Measurements from ENCODE around the gene PPIP5K2. TPM values are rescaled to one million over a fixed set of nuclear protein-coding genes. Genes with fewer than 3 reads are reported as not detected.
A peak's percentile ranks its signal among the peaks of the same experiment; 100 is the strongest.
"Not testable (repeated sequence)": the region's sequence is repeated elsewhere in the genome, so short reads cannot be mapped to it uniquely, and the experiment has no call there.

Gene PPIP5K2
- total RNA-seq, 1 donor from 2014 or later: 49.4 TPM

GRCh38 chr5:103177543-103177942 is 57.4 kb downstream of the PPIP5K2 start:
- intact Hi-C loops (cut with DNase I): no loop called here
- ATAC-seq: no peak
- DNase-seq (ENCODE audit: missing footprints): no peak

GRCh38 chr5:103178167-103178566 is 58.1 kb downstream of the PPIP5K2 start:
- ATAC-seq (no peak), DNase-seq (ENCODE audit: missing footprints) (no peak)
- intact Hi-C loops (cut with DNase I): no loop called here

DNA sequence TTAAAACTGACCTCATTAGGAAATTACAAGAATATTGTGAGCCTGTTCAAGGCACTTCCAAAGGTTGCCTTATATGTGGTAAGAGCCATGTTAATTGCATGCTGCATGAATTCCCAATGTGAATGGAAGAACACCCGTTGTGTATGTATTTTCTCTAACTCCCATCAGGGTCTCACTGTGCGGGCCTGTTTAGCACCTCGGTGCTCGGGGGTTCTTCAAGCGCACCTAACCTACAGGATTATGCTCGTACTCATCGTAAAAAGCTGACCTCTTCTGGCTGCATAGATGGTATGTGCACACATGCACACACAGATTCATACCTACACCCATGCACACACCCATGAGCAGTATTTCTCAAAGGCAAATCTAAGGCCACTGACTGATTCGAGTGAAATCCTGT is 66.1 kb downstream of the PPIP5K2 start:
- no peak for ATAC-seq
- intact Hi-C loops (cut with DNase I): no loop called here
- no peak for DNase-seq (ENCODE audit: missing footprints)

DNA sequence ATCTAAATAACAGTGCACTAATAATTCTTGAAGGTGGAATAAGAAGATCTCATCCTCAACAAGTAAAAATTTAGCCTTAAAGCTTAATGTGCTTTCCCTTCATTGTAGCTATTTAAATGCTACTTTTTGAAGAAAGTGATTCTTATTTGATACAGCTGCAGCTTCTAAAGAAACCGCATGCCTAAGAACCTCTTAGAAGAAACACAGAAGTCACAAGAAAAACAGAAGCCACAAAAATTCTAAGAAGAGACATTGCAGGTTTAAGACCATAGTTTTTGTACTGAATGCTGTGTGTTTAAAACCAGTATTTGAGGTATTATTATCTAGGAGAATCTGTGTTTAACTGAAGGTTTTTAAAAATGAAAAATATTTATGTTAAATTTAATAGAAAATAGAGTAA is 68.3 kb downstream of the PPIP5K2 start:
- intact Hi-C loops (cut with DNase I): no loop called here
- ATAC-seq (no peak), DNase-seq (ENCODE audit: missing footprints) (no peak)

- no peak for ATAC-seq
- intact Hi-C loops (cut with DNase I): no loop called here
- DNase-seq (ENCODE audit: missing footprints): no peak
Observed at GRCh38 chr5:103203226-103203625, 83.1 kb downstream of the PPIP5K2 start.

DNA sequence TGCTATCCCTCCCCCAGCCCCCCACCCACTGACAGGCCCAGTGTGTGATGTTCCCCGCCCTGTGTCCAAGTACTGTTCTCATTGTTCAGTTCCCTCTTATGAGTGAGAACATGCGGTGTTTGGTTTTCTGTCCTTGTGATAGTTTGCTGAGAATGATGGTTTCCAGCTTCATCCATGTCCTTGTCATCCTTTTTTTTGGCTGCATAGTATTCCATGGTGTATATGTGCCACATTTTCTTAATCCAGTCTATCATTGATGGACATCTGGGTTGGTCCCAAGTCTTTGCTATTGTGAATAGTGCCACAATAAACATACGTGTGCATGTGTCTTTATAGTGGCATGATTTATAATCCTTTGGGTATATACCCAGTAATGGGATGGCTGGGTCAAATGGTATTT is 84.9 kb downstream of the PPIP5K2 start:
- ATAC-seq; DNase-seq (ENCODE audit: missing footprints); intact Hi-C loops (cut with DNase I): not testable (repeated sequence)

DNA sequence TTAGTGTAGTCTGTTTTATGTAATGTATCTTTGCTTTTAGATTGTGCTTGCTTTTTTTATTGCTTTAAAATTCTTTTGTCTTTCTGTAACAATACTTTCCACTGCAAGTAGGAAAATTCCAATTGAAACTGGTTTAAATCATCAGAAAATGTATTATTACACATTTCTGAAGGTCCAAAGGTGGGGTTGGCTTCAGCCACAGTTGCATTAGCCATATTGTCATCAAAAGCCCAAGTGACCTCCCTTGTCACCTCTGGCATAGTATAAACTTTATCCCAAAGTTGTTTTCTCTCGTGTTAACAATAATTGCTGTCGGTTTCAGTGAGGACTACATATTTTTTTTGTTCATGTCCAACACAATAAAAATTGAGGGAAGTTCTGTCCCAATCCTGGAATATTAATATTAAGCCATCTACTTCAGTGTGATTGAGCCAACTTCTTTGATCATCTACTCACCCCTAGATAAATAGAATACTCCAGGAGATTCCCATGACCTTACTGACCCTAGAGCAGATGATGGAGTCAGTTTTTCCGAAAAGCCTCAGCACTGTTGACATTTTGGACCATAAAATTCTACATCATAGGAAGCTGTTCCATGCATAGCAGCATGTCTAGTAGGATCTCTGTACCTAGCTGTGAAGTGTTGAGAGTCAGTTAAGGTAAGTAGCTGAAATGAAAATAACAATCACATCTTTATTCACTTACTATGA is 86.0 kb downstream of the PPIP5K2 start:
- no peak for ATAC-seq
- DNase-seq (ENCODE audit: missing footprints): no peak
- intact Hi-C loops (cut with DNase I): no loop called here

DNA sequence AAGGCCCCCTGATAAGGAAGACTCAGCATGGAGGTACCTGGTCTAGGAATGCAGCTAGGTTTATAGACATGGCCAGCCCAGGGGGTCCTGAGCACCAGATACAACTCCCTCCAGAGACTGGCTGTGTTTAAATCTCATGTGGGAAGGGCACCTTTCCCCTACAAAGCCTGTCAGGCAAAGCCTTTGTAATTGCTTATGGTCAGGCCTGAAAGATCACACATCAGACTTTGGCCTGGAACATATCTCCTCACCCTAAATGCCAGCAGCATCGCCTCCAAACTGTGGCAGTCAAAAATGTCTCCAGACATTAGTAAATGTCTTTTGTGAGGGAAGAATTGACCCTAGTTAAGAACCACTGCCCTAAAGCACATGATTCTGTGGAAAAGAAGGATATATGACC is 86.9 kb downstream of the PPIP5K2 start:
- intact Hi-C loops (cut with DNase I): no loop called here
- DNase-seq (ENCODE audit: missing footprints) (no peak), ATAC-seq (peak; percentile 34)

DNA sequence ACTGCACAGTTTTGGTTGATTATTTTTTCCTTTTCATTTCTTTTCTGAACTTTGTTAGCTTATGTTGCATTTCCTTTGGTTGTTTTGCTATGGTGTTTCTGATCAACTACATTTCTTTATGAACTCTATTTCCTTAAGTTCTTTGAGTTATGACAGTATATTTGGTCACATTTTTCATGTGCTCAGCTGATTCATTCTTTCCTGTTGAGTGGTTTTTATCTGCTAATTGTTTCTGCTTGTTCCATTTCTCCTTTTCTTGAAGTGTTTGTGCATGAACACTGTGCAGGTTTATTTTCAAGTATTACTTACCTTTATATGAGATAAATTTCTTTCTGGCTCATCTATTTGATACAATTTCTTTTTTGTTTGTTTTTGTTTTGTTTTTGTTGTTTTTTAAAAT is 87.6 kb downstream of the PPIP5K2 start:
- intact Hi-C loops (cut with DNase I): no loop called here
- ATAC-seq (no peak), DNase-seq (ENCODE audit: missing footprints) (no peak)

DNA sequence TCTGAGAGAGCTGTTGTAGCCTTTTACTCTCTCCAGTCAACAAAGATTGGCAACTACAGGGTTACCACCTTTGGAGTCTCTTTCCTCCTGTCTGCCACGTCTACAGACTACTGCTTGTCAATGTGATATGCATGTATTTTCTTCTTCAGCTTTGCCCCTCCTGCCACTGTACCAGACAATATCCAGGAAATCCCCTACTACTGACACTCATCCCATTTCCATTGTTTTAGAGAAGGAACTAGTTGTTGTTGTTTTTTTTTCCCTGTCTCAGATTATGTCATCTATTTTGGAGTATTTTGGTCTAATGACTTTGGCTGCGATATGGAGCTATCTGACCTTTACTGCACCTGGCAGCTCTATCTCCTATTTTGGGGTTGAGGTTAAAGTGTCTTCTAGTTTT is 88.4 kb downstream of the PPIP5K2 start:
- no peak for DNase-seq (ENCODE audit: missing footprints)
- ATAC-seq: no peak
- intact Hi-C loops (cut with DNase I): no loop called here

GRCh38 chr5:103209065-103209464 is 89.0 kb downstream of the PPIP5K2 start:
- ATAC-seq (no peak), DNase-seq (ENCODE audit: missing footprints) (no peak)
- intact Hi-C loops (cut with DNase I): no loop called here

GRCh38 chr5:103210952-103211351 is 90.9 kb downstream of the PPIP5K2 start:
- no peak for DNase-seq (ENCODE audit: missing footprints)
- intact Hi-C loops (cut with DNase I): no loop called here
- no peak for ATAC-seq

- DNase-seq (ENCODE audit: missing footprints): no peak
- intact Hi-C loops (cut with DNase I): no loop called here
- ATAC-seq: no peak
Observed at GRCh38 chr5:103211576-103212561, 91.8 kb downstream of the PPIP5K2 start.

GRCh38 chr5:103216137-103216536 is 96.0 kb downstream of the PPIP5K2 start:
- intact Hi-C loops (cut with DNase I): no loop called here
- DNase-seq (ENCODE audit: missing footprints) (no peak), ATAC-seq (no peak)

GRCh38 chr5:103216697-103217096 is 96.6 kb downstream of the PPIP5K2 start:
- intact Hi-C loops (cut with DNase I): no loop called here
- no peak for ATAC-seq
- no peak for DNase-seq (ENCODE audit: missing footprints)

DNA sequence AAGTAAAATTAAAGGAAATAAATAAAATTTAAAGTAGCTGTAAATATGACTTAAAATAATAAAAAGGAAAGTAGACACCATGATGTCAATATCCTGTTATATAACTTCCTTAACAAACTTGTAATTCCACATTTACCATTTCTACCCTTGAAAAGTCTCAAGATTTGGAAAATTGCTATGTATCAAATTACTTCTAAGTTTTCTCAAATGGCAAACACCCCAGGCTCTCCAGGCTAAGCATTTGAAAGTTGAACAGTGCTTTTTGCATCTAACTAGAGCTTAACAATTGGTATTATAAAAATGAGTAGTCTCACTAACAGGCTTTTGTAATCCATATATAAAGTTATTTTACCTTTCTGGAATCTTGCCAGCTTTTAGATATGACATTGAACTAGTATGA is 97.0 kb downstream of the PPIP5K2 start:
- ATAC-seq (no peak), DNase-seq (ENCODE audit: missing footprints) (no peak)
- intact Hi-C loops (cut with DNase I): no loop called here

DNA sequence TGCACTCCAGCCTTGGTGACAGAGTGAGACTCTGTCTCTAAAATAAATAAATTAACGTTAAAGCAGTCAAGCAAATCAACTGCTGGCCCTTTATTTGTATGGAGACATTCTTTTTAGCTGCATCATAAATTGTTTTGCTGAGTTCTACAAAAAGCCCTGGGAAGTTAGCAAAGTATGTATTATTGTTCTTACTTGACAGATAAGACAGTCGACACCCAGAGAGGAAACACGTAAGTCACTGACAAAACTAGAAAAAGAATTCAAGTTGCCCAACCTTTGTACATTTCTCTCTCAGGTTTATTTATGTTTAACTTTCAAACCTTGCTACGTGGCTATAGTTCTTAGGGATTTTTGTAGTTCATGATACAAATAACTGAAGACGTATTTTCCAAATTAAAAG is 98.1 kb downstream of the PPIP5K2 start:
- ATAC-seq: no peak
- DNase-seq (ENCODE audit: missing footprints): no peak
- intact Hi-C loops (cut with DNase I): no loop called here

- intact Hi-C loops (cut with DNase I); DNase-seq (ENCODE audit: missing footprints); ATAC-seq: not testable (repeated sequence)
Observed at GRCh38 chr5:103219074-103219473, 99.0 kb downstream of the PPIP5K2 start.

- no peak for ATAC-seq
- DNase-seq (ENCODE audit: missing footprints): no peak
- intact Hi-C loops (cut with DNase I): no loop called here
Observed at GRCh38 chr5:103223031-103223955, 103.2 kb downstream of the PPIP5K2 start.

Data from Right ventricle myocardium inferior (tissue), 1 donor.